ENCODE data around the gene EFCAB8.
"Not testable (repeated sequence)": the region's sequence is repeated elsewhere in the genome, so short reads cannot be mapped to it uniquely, and the experiment has no call there.

The EFCAB8 gene

DNA sequence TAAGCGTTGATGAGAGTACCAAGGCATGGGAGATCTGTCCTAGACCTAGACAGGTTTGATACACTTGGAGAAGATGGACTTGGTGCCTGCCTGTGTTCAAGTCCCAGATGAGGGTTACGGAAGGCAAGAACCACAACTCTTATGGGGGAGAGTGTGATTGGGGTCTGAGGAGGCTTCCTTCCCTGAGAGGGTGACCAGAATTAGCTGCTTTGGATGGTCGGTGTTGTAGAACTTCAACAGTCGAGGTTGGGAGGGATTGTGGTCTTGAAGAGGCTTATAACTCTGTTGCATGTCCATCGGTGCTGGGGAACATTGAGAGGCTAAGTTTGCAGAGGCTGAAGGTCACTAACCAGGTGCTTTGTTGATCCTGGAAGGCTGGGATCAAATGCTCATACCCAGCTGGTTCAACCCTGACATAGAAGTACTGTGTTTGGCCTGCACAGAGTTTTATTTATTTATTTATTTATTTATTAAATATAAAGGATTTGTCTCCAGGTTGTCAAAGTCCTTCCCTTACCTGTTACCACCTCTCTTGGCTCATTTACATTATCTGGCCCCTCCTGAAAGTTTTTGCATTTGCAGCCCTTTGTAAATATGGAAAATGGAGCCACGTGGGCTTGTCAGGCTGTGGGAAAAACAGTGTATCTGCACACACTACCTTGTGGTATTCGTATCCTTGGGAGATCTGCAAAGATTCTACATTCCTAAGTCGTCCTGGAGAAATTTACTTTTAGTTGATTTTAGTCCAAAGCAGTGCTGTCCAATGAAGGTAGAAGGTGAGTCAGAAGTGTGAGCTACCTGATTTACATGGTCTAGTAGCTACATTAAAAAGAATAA lies 15.8 kb upstream of the EFCAB8 start:
- no peak for DNase-seq

DNA sequence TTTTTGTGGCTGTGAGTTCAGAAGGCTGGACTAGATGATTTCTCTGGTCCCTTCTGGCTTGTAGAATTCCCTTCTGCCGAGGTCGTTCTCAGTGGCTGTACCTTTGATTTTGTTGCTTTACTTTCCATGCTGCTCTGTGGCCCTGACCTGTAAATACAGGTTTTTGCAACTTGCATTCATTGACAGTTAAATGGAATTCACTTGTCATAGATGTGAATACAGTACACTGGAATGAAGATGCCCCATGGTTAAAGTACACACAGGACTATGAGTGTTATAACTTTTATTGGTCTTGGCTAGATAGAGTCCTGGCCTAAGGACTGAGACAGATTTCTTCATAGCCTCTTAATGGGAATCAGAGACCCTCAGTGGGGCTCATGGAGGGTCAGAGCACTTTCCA lies 12.9 kb upstream of the EFCAB8 start:
- DNase-seq, result no peak

DNA sequence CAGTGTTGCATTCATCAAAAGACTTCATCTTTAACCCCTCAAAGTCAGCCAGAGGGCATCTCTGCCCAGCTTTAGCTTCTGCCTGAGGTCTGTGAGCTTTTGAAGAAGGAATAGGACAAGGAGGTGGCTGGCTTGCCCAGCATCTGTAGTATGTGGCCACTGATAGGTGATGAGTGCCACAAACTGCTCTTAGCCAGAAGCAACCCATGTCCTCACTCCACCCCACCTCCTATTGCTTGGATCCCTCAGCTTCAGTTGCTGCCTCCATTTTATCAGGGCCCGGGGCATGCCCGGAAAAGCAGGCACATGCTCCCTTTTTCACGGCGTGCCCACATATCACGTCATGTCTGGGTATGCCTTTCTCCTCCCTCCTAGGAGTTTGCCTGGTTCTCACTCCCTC lies 11.9 kb upstream of the EFCAB8 start:
- DNase-seq, result no peak

DNA sequence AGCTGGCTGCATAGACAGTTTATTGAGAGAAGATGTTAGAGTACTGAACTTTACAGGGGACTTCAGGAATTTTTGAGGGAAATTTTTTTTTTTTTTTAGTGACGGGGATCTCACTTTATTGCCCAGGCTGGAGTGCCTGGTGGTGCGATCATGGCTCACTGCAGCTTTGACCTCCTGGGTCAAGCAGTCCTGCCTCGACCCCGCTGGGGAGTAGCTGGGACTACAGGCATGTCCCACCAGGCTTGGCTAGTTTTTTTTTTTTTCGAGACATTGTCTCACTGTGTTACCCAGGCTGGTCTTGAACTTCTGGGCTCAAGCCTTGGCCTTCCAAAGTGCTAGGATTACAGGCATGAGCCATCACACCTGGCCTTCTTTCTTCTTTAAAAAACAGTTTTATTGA lies 10.8 kb upstream of the EFCAB8 start:
- DNase-seq, result no peak

DNA sequence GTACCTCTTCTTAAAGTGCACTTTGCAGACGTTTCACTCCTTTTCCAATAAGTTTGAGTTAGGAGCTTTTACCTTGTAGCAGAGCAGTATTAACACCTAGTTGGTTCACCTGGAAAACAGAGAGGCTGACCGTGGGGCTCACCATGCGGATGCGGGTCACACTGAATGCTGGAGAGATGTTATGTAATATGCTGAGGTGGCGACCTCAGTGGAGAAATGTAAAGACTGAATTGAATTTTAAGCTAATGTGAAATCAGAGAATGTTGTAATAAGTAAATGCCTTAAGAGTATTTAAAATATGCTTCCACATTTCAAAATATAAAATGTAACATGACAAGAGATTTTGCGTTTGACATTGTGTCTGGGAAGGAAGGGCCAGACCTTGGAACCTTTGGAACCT lies 9.9 kb upstream of the EFCAB8 start:
- no peak for DNase-seq

DNA sequence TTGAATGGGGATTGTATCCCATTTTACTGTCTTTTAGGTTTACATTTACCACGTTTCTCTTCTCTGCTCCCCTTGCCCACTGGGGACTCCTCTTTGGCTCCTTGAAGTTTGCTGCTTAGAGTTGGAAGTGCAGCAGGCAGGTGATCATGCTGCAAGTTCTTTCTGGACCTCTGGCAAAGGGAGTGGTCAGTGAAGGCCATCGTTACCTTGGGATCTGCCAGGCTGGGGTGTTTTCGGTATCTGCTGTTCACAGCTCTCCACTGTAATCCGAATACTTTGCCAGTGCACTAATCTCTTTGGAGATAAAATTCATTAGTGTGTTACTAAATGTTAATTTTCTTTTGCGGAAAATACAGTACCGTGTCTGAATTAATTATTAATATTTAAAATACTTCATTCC lies 9.1 kb upstream of the EFCAB8 start:
- no peak for DNase-seq

DNA sequence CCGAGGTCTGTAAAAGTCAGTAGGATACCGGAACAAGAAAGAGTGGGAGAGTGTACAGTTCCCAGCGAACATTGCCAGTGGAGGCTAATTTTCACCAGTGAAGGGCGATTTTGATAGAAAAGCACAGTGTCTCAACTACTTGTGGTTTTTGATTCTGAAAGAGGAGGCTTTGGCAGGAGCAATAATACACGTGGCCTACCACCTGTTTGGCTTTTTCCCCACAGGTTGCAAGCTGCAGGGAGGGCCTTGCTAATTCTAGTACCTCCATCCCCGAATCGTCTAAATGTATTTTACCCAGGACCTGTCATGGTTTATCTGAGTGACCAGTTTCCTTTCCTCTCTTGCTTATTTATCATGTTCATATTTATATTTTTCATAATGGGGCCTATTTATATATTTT lies 3.3 kb upstream of the EFCAB8 start:
- DNase-seq, result no peak

DNA sequence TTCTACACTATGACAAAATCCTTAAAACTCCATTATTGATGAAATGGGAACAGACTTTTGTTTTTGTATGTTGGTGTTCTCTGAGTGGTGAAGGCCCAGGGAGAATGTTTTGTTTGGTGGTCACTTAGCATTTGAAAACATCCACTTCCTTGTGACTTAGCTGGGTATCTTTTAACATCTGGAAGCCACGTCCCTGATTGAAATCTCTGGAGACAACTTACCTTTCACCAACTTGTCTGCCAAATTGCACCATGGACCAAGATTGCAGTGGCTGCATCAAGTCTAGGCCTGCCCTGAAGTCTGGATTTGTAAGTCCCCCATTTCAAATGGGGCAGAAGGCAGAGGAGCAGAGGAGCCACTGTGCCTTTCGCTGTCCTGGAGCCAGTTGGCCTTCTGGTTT lies 534 bp upstream of the EFCAB8 start:
- no peak for DNase-seq

DNA sequence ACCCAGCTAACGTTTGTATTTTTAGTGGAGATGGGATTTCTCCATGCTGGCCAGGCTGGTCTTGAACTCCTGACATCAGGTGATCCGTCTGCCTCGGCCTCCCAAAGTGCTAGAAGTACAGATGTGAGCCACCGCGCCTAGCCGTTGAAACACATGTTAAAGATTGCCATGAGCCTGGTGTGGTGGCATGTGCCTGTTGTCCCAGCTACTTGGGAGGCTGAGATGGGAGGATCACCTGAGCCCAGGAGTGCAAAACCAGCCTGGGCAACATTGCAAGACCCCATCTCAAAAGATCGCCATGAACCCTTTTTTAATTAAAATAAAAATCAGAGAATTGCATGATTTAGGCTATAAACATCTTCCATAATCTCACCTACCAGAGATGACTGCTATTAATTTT lies 2.7 kb downstream of the EFCAB8 start:
- DNase-seq, result no peak

DNA sequence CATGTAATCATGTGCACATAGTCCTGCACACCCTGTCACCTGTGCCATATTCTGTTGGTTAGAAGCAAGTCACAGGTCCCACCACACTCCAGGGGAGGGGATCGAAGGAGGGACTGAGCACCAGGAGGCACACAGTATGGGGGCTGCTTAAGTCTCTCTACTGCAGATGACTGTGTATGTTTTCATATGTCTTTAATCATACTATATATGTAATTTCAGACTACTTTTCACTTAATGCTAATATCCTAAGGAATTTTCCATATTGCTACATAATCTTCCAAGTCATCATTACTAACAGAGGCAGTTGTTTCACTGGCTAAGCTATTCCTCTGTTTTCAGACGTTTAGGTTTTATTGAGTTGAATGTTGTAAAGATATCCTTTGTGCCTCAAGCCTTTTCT lies 10.8 kb downstream of the EFCAB8 start:
- DNase-seq, result no peak

DNA sequence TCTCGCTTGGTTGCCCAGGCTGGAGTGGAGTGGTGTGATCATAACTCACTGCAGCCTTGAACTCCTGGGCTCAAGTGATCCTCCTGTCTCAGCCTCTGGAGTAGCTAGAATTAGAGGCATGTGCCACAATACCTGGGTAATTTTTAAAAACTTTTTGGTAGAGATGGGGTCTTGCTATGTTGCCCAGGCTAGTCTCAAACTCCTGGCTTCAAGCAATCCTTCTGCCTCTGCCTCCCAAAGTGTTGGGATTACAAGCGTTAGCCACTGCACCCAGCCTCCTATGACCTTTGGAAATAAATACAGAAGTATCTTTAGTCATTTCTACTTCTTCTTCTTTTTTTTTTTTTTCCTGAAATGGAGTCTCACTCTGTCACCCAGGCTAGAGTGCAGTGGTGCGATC lies 11.8 kb downstream of the EFCAB8 start:
- DNase-seq, result not testable (repeated sequence)

DNA sequence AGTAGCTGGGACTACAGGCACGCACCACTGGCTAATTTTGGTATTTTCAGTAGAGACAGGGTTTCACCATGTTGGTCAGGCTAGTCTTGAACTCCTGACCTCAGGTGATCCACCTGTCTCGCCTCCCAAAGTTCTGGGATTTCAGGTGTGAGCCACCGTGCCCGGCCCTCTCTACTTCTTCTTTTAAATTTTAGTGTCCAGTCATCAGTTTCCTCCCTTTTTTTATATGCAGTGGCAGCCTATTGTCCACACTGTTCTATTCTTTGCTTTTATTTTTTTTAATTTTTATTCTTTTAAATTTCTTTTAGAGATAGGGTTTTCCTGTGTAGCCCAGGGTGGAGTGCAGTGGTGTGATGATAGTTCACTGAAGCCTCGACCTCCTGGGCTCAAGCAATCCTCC lies 12.3 kb downstream of the EFCAB8 start:
- DNase-seq, result no peak

DNA sequence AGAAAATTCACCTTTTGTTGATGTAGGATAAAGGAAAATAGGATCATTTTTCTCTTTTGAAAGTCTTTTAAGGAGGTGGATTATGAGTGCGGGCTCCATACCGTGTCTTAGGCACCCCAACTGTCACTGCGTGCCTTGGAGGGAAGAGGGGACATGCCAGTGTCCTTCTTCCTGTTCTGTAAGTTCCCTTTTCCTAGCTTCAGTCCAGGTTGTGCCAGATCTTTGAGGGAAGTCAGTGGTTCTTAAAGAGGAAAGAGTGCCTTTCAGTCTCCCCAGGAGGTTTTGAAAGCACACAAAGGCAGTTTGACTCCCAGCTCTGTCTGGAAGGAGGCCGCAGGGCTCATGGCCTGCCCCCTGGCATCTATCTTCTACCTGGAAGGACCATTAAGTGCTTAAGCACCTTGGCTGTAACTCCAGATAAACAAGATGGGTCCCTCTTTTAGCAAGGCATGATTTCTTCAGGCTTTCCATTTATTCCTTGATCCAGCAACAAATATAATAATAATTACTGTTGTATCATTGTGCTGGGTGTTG lies 13.0 kb downstream of the EFCAB8 start:
- no peak for DNase-seq

DNA sequence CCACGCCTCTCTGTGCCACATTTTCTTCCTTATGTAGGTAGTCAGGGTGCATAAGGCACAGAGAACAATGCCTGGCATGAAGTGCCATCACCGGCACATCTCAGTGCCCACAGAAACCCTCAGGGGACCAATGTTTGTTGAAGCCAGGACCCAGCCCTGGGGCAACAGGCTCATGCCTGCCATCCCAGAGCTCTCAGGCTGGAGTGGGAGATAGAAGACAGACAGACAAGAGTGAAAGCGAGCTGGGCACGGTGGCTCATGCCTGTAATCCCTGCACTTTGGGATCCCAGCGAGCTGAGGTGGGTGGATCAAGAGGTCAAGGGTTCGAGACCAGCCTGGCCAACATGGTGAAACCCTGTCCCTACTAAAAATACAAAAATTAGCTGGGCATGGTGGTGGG lies 13.5 kb downstream of the EFCAB8 start:
- DNase-seq, result no peak

DNA sequence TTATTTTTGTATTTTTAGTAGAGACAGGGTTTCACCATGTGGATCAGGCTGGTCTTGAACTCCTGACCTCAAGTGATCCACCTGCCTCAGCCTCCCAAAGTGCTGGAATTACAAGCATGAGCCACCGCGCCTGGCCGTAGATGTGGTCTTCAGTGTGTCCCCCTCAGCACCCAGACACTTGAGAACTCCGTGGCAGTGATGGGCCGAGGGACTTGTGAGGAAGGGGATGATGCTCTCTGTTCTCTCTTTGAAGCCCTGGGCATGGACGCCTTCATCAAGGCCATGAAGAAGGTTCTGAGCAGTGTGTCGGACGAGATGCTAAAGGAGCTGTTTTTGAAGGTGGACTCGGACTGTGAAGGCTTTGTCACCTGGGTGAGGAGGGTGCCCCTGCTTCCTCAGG lies 16.9 kb downstream of the EFCAB8 start:
- DNase-seq, result no peak

DNA sequence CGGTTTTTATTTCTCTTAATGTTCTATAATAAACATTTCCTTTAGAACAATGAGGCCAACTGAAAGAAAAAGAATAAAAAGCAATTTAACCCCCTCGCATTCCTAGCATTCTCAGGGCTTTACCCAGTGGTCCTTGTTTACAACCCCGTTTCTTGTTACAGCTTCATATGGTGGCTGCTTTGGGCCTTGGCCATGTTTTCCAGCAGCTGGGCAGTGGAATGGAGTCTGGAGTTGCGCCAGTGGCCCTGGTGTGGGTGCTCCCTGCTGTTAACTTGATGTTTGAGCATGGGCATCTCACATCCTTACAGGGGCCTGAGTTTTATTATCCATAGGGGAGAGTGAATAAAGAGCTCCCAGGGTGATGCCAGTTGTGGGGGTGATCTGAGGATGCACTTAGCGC lies 18.8 kb downstream of the EFCAB8 start:
- DNase-seq, result no peak

DNA sequence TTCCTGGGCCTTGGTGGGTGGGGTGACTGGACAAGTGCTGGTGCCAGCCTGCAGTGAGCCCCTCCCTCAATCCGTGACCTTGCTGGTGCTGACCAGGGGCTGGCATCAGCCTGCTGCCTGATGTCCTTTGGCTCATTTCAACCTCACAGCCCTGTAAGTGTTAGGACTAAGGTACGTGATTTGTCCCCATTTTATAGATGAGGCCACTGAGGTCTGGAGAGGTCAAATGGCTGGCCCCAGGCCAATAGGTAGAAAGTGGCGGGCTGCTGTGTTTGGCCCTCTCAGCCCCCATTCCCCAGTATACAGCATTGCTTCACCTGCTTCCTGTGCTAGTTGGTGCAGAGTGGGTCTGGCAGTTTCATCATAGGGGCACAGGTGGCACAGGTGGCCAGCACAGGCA lies 20.1 kb downstream of the EFCAB8 start:
- DNase-seq, result no peak

DNA sequence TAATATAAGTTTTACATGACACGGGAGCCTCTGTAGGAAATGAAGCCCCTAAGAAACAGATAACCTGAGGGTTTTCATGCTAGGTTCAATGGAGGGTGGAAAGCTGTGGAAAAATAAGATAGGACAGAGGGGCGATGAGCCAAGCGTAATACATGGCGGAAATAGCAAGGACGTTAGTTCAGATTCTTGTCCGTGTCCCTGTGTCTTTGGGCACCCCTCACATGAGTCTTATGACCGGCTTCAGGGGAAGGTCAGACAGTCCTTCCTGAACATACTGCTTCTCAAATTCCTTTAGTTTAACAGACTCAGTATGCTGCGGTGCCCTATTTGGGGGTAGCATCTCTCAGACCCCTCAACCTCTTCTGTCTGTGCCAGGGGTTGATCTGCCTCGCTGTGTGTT lies 20.8 kb downstream of the EFCAB8 start:
- DNase-seq, result no peak

DNA sequence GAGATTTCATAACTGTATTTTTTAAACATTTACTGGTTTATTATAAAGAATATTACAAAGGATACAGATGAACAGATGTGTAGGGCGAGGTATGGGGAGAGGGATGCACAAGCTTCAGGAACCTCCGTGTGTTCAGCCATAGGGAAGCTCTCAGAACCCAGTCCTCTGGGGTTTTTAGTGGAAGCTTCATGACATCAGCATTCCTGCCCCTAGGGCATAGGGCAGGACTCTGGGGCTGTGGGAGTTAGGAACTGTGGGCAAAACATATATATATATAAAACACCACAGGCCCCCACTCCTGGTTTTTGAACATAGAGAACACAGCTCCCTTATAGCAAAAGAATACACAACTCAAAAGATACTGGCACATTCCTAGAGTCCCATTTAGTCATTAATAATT lies 21.9 kb downstream of the EFCAB8 start:
- no peak for DNase-seq

DNA sequence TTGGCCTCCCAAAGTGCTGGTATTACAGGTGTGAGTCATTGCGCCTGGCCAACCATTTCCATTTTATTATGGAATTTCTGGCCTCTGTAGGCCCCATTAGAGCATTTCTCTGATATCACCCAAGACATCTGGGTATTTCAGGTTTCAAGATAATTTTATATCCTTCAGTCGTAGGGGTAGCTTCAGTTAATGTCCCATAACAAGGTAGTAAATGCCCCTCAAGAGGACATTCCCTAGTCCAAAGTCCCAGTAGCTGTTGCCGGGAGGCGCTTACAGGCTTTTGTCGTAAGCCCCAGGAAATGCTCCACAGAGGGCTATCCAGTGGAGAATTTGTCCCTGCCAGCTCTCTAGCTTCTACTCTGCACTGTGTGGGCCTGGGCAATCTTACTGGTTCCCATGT lies 24.4 kb downstream of the EFCAB8 start:
- DNase-seq, result no peak

DNA sequence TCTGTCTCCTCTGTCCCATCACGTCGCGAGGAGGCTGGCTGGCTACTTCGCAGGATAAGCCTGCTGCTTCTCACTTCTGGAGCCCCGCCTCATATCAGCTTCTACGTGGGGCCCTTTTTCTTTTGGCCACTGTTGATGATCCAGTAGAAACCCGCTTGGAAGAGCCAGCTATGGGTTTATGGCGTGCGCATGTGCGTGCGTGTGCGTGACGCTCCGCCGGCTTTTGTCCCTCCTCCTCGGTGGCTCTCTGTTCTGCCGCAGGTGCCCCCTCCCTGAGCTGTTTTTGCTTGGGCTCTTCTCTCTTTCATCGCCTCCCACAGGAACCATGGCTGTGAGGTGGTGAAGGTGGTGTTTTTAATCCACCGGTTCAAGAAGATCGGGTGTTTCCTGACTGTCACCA lies 26.5 kb downstream of the EFCAB8 start:
- no peak for DNase-seq

DNA sequence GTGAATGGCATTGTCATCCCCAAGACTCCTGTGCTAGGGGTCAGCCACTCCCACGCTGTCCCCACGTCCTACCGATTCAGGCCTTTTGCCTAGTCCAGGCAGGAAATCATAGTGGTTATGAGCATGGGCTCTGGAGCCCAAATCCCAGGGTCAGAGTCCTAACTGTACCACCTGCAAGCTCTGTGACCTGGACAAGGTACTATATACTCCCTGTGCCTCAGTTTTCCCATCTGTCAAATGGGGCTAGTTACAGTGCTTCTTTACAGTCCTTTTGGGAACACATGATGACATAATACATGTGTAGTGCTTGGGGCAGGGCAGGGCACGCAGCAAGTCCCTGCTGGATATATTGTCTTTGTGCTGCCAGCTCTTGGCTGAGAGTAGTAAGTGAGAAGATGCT lies 27.2 kb downstream of the EFCAB8 start:
- no peak for DNase-seq

DNA sequence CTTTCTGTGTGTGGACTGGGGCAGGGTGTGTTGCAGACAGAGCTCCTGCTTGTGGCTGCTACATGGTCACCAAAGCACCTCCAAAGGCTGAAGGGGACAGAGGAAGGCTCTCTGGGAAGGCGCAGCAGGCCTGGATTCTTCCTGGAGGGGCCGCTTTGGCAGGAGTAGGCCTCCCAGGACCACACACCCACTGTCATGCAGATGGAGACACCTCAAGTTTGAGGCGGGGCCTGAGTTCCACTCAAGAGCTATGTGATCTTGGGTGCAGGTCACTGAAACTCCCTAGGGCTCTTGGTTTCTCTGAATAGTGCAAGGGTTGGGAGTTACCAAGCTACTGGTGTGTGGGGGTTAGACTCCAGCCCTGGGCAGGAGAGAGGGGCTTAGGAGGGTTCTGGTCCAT lies 27.9 kb downstream of the EFCAB8 start:
- DNase-seq, result no peak

DNA sequence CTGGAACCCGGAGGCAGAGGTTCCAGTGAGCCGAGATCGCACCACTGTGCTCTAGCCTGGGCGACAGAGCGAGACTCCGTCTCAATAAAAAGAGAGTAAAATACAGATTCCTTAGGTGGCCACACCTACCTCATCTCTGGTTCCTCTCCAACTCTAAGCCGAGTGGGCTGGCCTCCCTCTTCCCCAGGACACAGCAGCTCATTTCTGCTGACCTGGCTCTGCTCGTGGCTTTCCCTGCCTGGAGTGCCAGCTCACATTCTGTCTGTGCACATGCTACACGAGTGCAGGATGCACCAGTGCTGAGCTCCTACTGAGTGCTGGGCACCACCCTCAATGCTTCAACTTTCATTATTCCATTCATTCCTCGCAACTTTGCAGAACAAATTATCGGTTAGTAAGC lies 28.8 kb downstream of the EFCAB8 start:
- DNase-seq, result no peak

DNA sequence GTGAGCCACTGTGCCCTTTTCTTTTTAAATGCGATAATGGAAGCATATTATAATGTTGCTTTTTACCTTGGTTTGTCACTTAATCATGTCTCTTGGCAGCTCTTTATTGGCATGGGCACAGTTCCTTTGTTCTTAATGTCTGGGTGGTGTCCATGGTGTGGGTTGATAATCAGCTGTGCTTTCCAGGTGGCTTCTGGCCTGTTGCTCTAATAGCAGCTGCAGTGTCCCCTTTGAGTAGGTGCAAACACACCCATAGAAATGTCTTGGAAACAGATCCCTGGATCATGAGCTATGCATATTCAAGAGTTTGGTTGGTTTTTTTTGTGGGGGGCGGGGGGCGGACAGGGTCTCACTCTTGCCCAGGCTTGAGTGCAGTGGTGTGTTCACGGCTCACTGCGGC lies 29.9 kb downstream of the EFCAB8 start:
- DNase-seq, result peak; percentile 36
